Caco-2 (cell line): ENCODE measurements around the gene CPD. TPM values are rescaled to one million over a fixed set of nuclear protein-coding genes. Genes with fewer than 3 reads are reported as not detected.

ENCODE experiments used
- BruUV-seq: library from RNA; stranded (reverse); fragments of 400-500 nt; replicated peaks from 2 replicates; lab custom pipeline; 2021; lab: Mats Ljungman, UMichigan
- CTCF ChIA-PET: fragments of 300-600 bp; sonication (Branson Sonifier 250); formaldehyde crosslinking; loops from one replicate; lab custom pipeline; 2022; ENCODE audit warnings: antibody characterized with exemption; lab: Charles Lee
- POLR2A ChIA-PET: fragments of 300-600 bp; sonication (Branson Sonifier 250); formaldehyde crosslinking; loops from one replicate; lab custom pipeline; 2022; ENCODE audit warnings: antibody characterized with exemption; lab: Charles Lee
- DNase-seq, 2 experiments: peaks; one replicate each; pipeline versions ENCODE4 v3.0.0 to v3.0.0-alpha.2; 2020 to 2022
- H3K27me3 ChIP-seq: replicated peaks from 2 replicates; pipeline ENCODE4 v1.6.0; 2011; ENCODE audit warnings: low read length; ENCODE audit not compliant: control insufficient read depth, insufficient read depth
- H3K36me3 ChIP-seq: 2 replicates; pipeline ENCODE4 v1.5.1; 2011; ENCODE audit warnings: low read length; ENCODE audit not compliant: control insufficient read depth, insufficient read depth
- H3K4me1 ChIP-seq: fragments of 250-450 bp; sonication (Bioruptor Pico); 2 replicates; pipeline ENCODE4 v1.5.1; 2020; ENCODE audit warnings: mild to moderate bottlenecking
- H3K4me3 ChIP-seq: 2 replicates; pipeline ENCODE4 v1.5.1; 2011; ENCODE audit warnings: low read depth, mild to moderate bottlenecking, control low read depth, low read length
- H3K9me3 ChIP-seq: fragments of 250-450 bp; sonication (Bioruptor Pico); 2 replicates; pipeline ENCODE4 v1.5.1; 2020; ENCODE audit warnings: mild to moderate bottlenecking, moderate library complexity
- H3K27ac Mint-ChIP-seq: one replicate; pipeline ENCODE4 v1.8.0; 2022; ENCODE audit warnings: mixed read lengths; ENCODE audit not compliant: unreplicated experiment
- H3K27me3 Mint-ChIP-seq: one replicate; pipeline ENCODE4 v1.8.0; 2022; ENCODE audit warnings: mixed read lengths; ENCODE audit not compliant: insufficient read depth, unreplicated experiment
- H3K36me3 Mint-ChIP-seq: one replicate; pipeline ENCODE4 v1.8.0; 2022; ENCODE audit warnings: mild to moderate bottlenecking, mixed read lengths; ENCODE audit not compliant: insufficient read depth, unreplicated experiment
- H3K4me1 Mint-ChIP-seq: one replicate; pipeline ENCODE4 v1.8.0; 2022; ENCODE audit warnings: low read depth, mixed read lengths; ENCODE audit not compliant: unreplicated experiment
- H3K4me3 Mint-ChIP-seq: one replicate; pipeline ENCODE4 v1.8.0; 2022; ENCODE audit warnings: mild to moderate bottlenecking, moderate library complexity, mixed read lengths; ENCODE audit not compliant: unreplicated experiment
- H3K9me3 Mint-ChIP-seq: one replicate; pipeline ENCODE4 v1.8.0; 2022; ENCODE audit warnings: mixed read lengths; ENCODE audit not compliant: unreplicated experiment
- intact Hi-C: fragments of 100-400 bp; cut with micrococcal nuclease; formaldehyde crosslinking; loops from one replicate; pipeline ENCODE4 v1.10.0; 2022; ENCODE audit not compliant: unreplicated experiment
- total RNA-seq: library from RNA; stranded (reverse); gene quantifications from 2 replicates; pipeline ENCODE4 v1.2.3, GENCODE V29; 2022
- TF ChIP-seq, protein P1 (sequence below), 2 experiments: fragments of 200-600 bp in 1 of 2; IDR thresholded peaks; 1 replicate in 1 of 2; 2 replicates in 1 of 2; pipeline versions ENCODE4 v1.5.1 to v1.8.0; 2011 to 2022; ENCODE audit warnings: antibody characterized with exemption in 1 of 2, control low read depth in 1 of 2, inconsistent platforms in 1 of 2, low read depth in 1 of 2, low read length in 1 of 2, mild to moderate bottlenecking in 1 of 2, moderate library complexity in 1 of 2; ENCODE audit not compliant: insufficient read depth in 1 of 2, severe bottlenecking in 1 of 2, unreplicated experiment in 1 of 2

CPD gene
- total RNA-seq, 1 experiment from 2014 or later, result 127 TPM

DNA sequence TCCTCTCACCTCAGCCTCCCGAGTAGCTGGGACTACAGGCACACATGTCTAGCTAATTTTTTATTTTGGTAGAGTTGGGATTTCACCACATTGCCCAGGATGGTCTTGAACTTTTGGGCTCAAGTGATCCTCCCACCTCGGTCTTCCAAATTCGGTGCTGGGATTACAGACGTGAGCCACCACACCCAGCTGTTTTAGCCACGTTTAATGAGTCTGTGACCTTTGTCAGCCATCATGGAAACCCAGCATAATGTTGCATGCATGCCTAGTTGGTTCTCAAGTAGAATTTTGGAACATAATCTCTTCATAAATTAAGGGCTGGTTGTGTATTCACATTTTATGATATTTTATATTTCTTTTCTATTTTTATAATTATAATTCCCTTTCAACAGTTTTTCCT is 140.4 kb downstream of the CPD start:
- no peaks in the 10 kb centered on the region for H3K4me1 ChIP-seq
- BruUV-seq, result no TSS peak
- no peaks in the 10 kb centered on the region for H3K9me3 Mint-ChIP-seq
- no peaks in the 10 kb centered on the region for H3K4me1 Mint-ChIP-seq
- TF ChIP-seq, protein P1, sequence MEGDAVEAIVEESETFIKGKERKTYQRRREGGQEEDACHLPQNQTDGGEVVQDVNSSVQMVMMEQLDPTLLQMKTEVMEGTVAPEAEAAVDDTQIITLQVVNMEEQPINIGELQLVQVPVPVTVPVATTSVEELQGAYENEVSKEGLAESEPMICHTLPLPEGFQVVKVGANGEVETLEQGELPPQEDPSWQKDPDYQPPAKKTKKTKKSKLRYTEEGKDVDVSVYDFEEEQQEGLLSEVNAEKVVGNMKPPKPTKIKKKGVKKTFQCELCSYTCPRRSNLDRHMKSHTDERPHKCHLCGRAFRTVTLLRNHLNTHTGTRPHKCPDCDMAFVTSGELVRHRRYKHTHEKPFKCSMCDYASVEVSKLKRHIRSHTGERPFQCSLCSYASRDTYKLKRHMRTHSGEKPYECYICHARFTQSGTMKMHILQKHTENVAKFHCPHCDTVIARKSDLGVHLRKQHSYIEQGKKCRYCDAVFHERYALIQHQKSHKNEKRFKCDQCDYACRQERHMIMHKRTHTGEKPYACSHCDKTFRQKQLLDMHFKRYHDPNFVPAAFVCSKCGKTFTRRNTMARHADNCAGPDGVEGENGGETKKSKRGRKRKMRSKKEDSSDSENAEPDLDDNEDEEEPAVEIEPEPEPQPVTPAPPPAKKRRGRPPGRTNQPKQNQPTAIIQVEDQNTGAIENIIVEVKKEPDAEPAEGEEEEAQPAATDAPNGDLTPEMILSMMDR (IDR thresholded peaks at IDR 0.05; ENCODE audit: insufficient read depth in 1 of 2, low read depth in 1 of 2, low read length in 1 of 2, severe bottlenecking in 1 of 2, unreplicated experiment in 1 of 2), result no peak
- H3K36me3 ChIP-seq, result peaks cover 10% of the 10 kb centered on the region
- POLR2A ChIA-PET, result no interaction called here
- no peak overlapping the region for H3K27ac Mint-ChIP-seq
- intact Hi-C loops, result no loop called here
- no peak for DNase-seq
- H3K4me3 ChIP-seq, result no peak overlapping the region
- no peaks in the 10 kb centered on the region for H3K27me3 ChIP-seq
- H3K4me3 Mint-ChIP-seq, result no peak overlapping the region
- H3K36me3 Mint-ChIP-seq, result peaks cover 82% of the 10 kb centered on the region
- H3K9me3 ChIP-seq, result no peaks in the 10 kb centered on the region
- H3K27me3 Mint-ChIP-seq, result no peaks in the 10 kb centered on the region
- CTCF ChIA-PET, result no interaction called here

Other genes with a start within 250 kb of the CPD start
- gene SLC6A4, start 143.2 kb upstream of the CPD start, total RNA-seq, result 15.0 and 20.6 TPM in 2 replicates
- gene BLMH, start 87.0 kb upstream of the CPD start, total RNA-seq, result 56.1 and 57.4 TPM in 2 replicates
- gene TMIGD1, start 44.9 kb upstream of the CPD start, total RNA-seq, result not detected in 2 replicates
- gene GOSR1, start 98.5 kb downstream of the CPD start, total RNA-seq, result 78.3 and 86.5 TPM in 2 replicates